HL-60 (cell line): ENCODE results near the gene UBE2E2.

Source experiments
- DNase-seq, 2 experiments: peaks; one replicate each; pipeline ENCODE4 v3.0.0-alpha.2; 2010 to 2020; ENCODE audit warnings: low read depth in 1 of 2, low spot score in 1 of 2
- H3K27ac ChIP-seq: fragments of 250-450 bp; sonication (Bioruptor Pico); replicated peaks from 2 replicates; pipeline ENCODE4 v1.5.1; 2020; ENCODE audit warnings: mild to moderate bottlenecking, moderate library complexity
- H3K27me3 ChIP-seq: fragments of 250-450 bp; sonication (Bioruptor Pico); 2 replicates; pipeline ENCODE4 v1.5.1; 2021; ENCODE audit warnings: mild to moderate bottlenecking, moderate library complexity; ENCODE audit not compliant: insufficient read depth, poor library complexity, severe bottlenecking
- H3K4me3 ChIP-seq: replicated peaks from 2 replicates; pipeline ENCODE4 v1.5.1; 2011; ENCODE audit warnings: mild to moderate bottlenecking, control low read depth, low read length; ENCODE audit not compliant: insufficient read depth
- CTCF ChIP-seq: IDR thresholded peaks from one replicate; pipeline ENCODE4 v1.5.1; 2011; ENCODE audit warnings: low read length, control low read depth, inconsistent platforms; ENCODE audit not compliant: insufficient read depth
- GABPA ChIP-seq: IDR thresholded peaks from 2 replicates; pipeline ENCODE4 v1.6.1; 2012; ENCODE audit warnings: low read depth
- POLR2AphosphoS5 ChIP-seq: IDR thresholded peaks from 2 replicates; pipeline ENCODE4 v1.6.1; 2012; ENCODE audit warnings: low read depth
- REST ChIP-seq: IDR thresholded peaks from 2 replicates; pipeline ENCODE4 v1.6.1; 2012; ENCODE audit warnings: low read depth; ENCODE audit not compliant: insufficient replicate concordance
- SPI1 ChIP-seq: IDR thresholded peaks from 2 replicates; pipeline ENCODE4 v1.6.1; 2012; ENCODE audit warnings: low read depth, mild to moderate bottlenecking, borderline replicate concordance

The UBE2E2 gene

GRCh38 chr3:23356169-23356568 is 153.0 kb downstream of the UBE2E2 start:
- TF ChIP-seq GABPA (no peak), CTCF (no peak), REST (no peak), SPI1 (no peak), POLR2AphosphoS5 (no peak)
- H3K27me3 ChIP-seq: no peaks in the 10 kb centered on the region
- H3K27ac ChIP-seq: no peak overlapping the region
- DNase-seq: no peak
- no peak overlapping the region for H3K4me3 ChIP-seq

- H3K4me3 ChIP-seq: no peak overlapping the region
- no peak for DNase-seq
- TF ChIP-seq CTCF: no peak
- TF ChIP-seq REST: no peak
- TF ChIP-seq POLR2AphosphoS5: no peak
- TF ChIP-seq SPI1: no peak
- no peak for TF ChIP-seq GABPA
- no peaks in the 10 kb centered on the region for H3K27me3 ChIP-seq
- H3K27ac ChIP-seq: no peak overlapping the region
Measured at GRCh38 chr3:23356923-23357322, 153.8 kb downstream of the UBE2E2 start.

GRCh38 chr3:23359116-23359515 is 156.0 kb downstream of the UBE2E2 start:
- no peak overlapping the region for H3K27ac ChIP-seq
- DNase-seq: no peak

More at GRCh38 chr3:23359116-23359515, 156.0 kb downstream of the UBE2E2 start:
- no peaks in the 10 kb centered on the region for H3K27me3 ChIP-seq
- no peak overlapping the region for H3K4me3 ChIP-seq
- TF ChIP-seq SPI1: no peak
- no peak for TF ChIP-seq CTCF
- no peak for TF ChIP-seq GABPA
- TF ChIP-seq POLR2AphosphoS5: no peak
- TF ChIP-seq REST: no peak
